GM19467 (cell line): Measurements from ENCODE around the gene ZNF738.

Source experiments
- ATAC-seq: cut with Tn5 transposase; IDR thresholded peaks from one replicate; pipeline ENCODE4 v1.9.1; 2021; ENCODE audit warnings: mild to moderate bottlenecking, moderate library complexity; ENCODE audit not compliant: unreplicated experiment

ZNF738 gene

GRCh38 chr19:21422244-21422643 is 63.4 kb downstream of the ZNF738 start:
- ATAC-seq = no peak

DNA sequence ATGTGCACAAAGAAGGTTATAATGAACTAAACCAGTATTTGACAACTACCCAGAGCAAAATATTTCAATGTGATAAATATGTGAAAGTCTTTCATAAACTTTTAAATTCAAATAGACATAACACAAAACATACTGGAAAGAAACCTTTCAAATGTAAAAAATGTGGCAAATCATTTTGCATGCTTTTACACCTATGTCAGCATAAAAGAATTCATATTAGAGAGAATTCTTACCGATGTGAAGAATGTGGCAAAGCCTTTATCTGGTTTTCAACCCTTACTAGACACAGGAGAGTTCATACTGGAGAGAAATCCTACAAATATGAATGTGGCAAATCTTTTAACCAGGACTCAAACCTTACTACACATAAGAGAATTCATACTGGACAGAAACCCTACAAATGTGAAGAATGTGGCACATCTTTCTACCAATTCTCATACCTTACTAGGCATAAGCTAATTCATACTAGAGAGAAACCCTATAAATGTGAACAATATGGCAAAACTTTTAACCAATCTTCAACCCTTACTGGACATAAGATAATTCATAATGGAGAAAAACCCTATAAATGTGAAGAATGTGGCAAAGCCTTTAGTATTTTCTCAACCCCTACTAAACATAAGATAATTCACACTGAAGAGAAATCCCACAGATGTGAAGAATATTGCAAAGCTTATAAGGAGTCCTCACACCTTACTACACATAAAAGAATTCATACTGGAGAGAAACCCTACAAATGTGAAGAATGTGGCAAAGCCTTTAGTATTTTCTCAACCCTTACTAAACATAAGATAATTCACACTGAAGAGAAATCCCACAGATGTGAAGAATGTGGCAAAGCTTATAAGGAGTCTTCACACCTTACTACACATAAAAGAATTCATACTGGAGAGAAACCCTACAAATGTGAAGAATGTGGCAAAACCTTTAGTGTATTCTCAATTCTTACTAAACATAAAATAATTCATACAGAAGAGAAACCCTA is 64.5 kb downstream of the ZNF738 start:
- ATAC-seq = no peak
